Endodermal cell (in vitro differentiated cells): Measurements from ENCODE around the gene ARHGAP35. TPM values are rescaled to one million over a fixed set of nuclear protein-coding genes. Genes with fewer than 3 reads are reported as not detected.
"Not testable (repeated sequence)": the region's sequence is repeated elsewhere in the genome, so short reads cannot be mapped to it uniquely, and the experiment has no call there.

Source experiments
- DNase-seq: peaks from one replicate; pipeline ENCODE4 v3.0.0-alpha.2; 2017
- H3K27ac ChIP-seq: 2 replicates; pipeline ENCODE4 v1.5.1; 2013; ENCODE audit warnings: mild to moderate bottlenecking, low read depth, low read length, moderate library complexity
- H3K27me3 ChIP-seq: 2 replicates; pipeline ENCODE4 v1.6.1; 2013; ENCODE audit warnings: mild to moderate bottlenecking, low read length, moderate library complexity; ENCODE audit not compliant: insufficient read depth, control insufficient read depth, poor library complexity, severe bottlenecking
- H3K36me3 ChIP-seq: 2 replicates; pipeline ENCODE4 v1.7.0; 2013; ENCODE audit warnings: mild to moderate bottlenecking, low read length, moderate library complexity; ENCODE audit not compliant: control insufficient read depth, insufficient read depth
- H3K4me1 ChIP-seq: one replicate; pipeline ENCODE4 v1.7.0; 2013; ENCODE audit warnings: low read length; ENCODE audit not compliant: control insufficient read depth, insufficient read depth
- H3K4me3 ChIP-seq: 2 replicates; pipeline ENCODE4 v1.5.1; 2013; ENCODE audit warnings: mild to moderate bottlenecking, low read length, moderate library complexity
- H3K9ac ChIP-seq: 2 replicates; pipeline ENCODE4 v1.6.1; 2013; ENCODE audit warnings: mild to moderate bottlenecking, low read length, moderate library complexity; ENCODE audit not compliant: poor library complexity, severe bottlenecking; ENCODE audit errors: extremely low read depth
- H3K9me3 ChIP-seq: 2 replicates; pipeline ENCODE4 v1.6.1; 2013; ENCODE audit warnings: mild to moderate bottlenecking, low read length, moderate library complexity; ENCODE audit not compliant: control insufficient read depth
- H3K27ac Mint-ChIP-seq: 2 replicates; pipeline ENCODE4 v1.8.0; 2020; ENCODE audit warnings: mixed read lengths
- H3K27me3 Mint-ChIP-seq: 2 replicates; pipeline ENCODE4 v1.8.0; 2021; ENCODE audit warnings: mild to moderate bottlenecking, mixed read lengths; ENCODE audit not compliant: insufficient read depth
- H3K36me3 Mint-ChIP-seq: 2 replicates; pipeline ENCODE4 v1.8.0; 2020; ENCODE audit warnings: low read depth, mixed read lengths
- H3K4me1 Mint-ChIP-seq: 2 replicates; pipeline ENCODE4 v1.8.0; 2020; ENCODE audit warnings: mixed read lengths
- H3K4me3 Mint-ChIP-seq: 2 replicates; pipeline ENCODE4 v1.8.0; 2020; ENCODE audit warnings: mild to moderate bottlenecking, moderate library complexity, mixed read lengths
- H3K9me3 Mint-ChIP-seq: 2 replicates; pipeline ENCODE4 v1.8.0; 2020; ENCODE audit warnings: mild to moderate bottlenecking, mixed read lengths
- CTCF ChIP-seq: fragments of 200-600 bp; sonication (generic); conservative IDR thresholded peaks from 2 replicates; pipeline ENCODE4 v1.5.0; 2021; ENCODE audit warnings: antibody characterized with exemption, mild to moderate bottlenecking
- WGBS, 2 experiments: methylation state at CpG; one replicate each; pipeline versions ENCODE4 v1.1.5 to v1.1.7; 2013; ENCODE audit warnings: missing lambda C conversion rate in 2 of 2, mixed read lengths in 1 of 2; ENCODE audit not compliant: insufficient coverage in 1 of 2, insufficient read length in 1 of 2; 5-methylcytosine and 5-hydroxymethylcytosine counted together
- total RNA-seq, 2 donors: library from RNA; stranded (reverse); fragmentation: NEBNext Ultra II Directional in 1 of 2; extraction: Animal tissue kit (Norgen Biotek cat#: 25700) in 1 of 2; gene quantifications; 2 replicates in 1 of 2; 3 replicates in 1 of 2; pipeline ENCODE4 v1.2.1, GENCODE V29; 2021

Gene ARHGAP35
- total RNA-seq, 2 donors from 2014 or later = 41.4 to 41.6 TPM

- peaks cover 7% of the 10 kb centered on the region for H3K27me3 Mint-ChIP-seq
- TF ChIP-seq CTCF = no peak
- Histone ChIP-seq H3K36me3 (peaks cover 27% of the 10 kb centered on the region), H3K4me3 (peak overlapping the region; percentile 93), H3K27me3 (no peaks in the 10 kb centered on the region), H3K27ac (peak overlapping the region; percentile 85), H3K4me1 (no peaks in the 10 kb centered on the region), H3K9me3 (no peaks in the 10 kb centered on the region), H3K9ac (peak overlapping the region; percentile 90)
- H3K27ac Mint-ChIP-seq = peak overlapping the region; percentile 93
- peaks cover 11% of the 10 kb centered on the region for H3K4me1 Mint-ChIP-seq
- DNase-seq = peak; percentile 68
- peak overlapping the region; percentile 93 for H3K4me3 Mint-ChIP-seq
- WGBS, 2 experiments = 25 to 30% methylated on average over 5 of the region's 5 CpGs
- H3K9me3 Mint-ChIP-seq = no peaks in the 10 kb centered on the region
- peaks cover 14% of the 10 kb centered on the region for H3K36me3 Mint-ChIP-seq
Observed at GRCh38 chr19:46849610-46850009, 11.2 kb upstream of the ARHGAP35 start.

GRCh38 chr19:46850228-46851203 is 10.3 kb upstream of the ARHGAP35 start, which contains the start of gene AP2S1:
Gene AP2S1, minus strand, starts transcription at chr19:46850846. Its CDS starts 80 bp downstream, at chr19:46850766.
- Histone ChIP-seq H3K4me3 (peak within 1 kb of the TSS; percentile 93), H3K27me3 (no peaks in the 10 kb centered on the region), H3K9me3 (no peaks in the 10 kb centered on the region), H3K9ac (peak within 1 kb of the TSS; percentile 90), H3K36me3 (peaks cover 23% of the 10 kb centered on the region), H3K4me1 (no peaks in the 10 kb centered on the region), H3K27ac (peak within 1 kb of the TSS; percentile 85)
- Mint-ChIP-seq H3K27me3 (peaks cover 13% of the 10 kb centered on the region), H3K4me3 (peak within 1 kb of the TSS; percentile 93), H3K36me3 (peaks cover 12% of the 10 kb centered on the region), H3K4me1 (peaks cover 11% of the 10 kb centered on the region), H3K27ac (peak within 1 kb of the TSS; percentile 93), H3K9me3 (no peaks in the 10 kb centered on the region)
- 0% methylated on average over 14 to 53 of the region's 53 CpGs for WGBS, 2 experiments
- peak; percentile 99 for DNase-seq
- TF ChIP-seq CTCF = no peak

GRCh38 chr19:46852830-46853229 is 8.0 kb upstream of the ARHGAP35 start:
- no peak overlapping the region for H3K4me3 Mint-ChIP-seq
- no peak for TF ChIP-seq CTCF
- peaks cover 2% of the 10 kb centered on the region for H3K36me3 Mint-ChIP-seq
- H3K9me3 ChIP-seq = no peaks in the 10 kb centered on the region
- no peaks in the 10 kb centered on the region for H3K27me3 ChIP-seq
- H3K27ac ChIP-seq = no peak overlapping the region
- no peaks in the 10 kb centered on the region for H3K9me3 Mint-ChIP-seq
- H3K9ac ChIP-seq = no peak overlapping the region
- H3K36me3 ChIP-seq = peaks cover 7% of the 10 kb centered on the region
- H3K4me3 ChIP-seq = no peak overlapping the region
- H3K27ac Mint-ChIP-seq = no peak overlapping the region
- peaks cover 13% of the 10 kb centered on the region for H3K27me3 Mint-ChIP-seq
- DNase-seq = no peak
- H3K4me1 ChIP-seq = no peaks in the 10 kb centered on the region
- WGBS, 2 experiments = 64 to 92% methylated on average over 1 of the region's 1 CpG
- H3K4me1 Mint-ChIP-seq = peaks cover 11% of the 10 kb centered on the region

GRCh38 chr19:46854698-46855097 is 6.1 kb upstream of the ARHGAP35 start:
- H3K4me3 ChIP-seq, H3K4me1 Mint-ChIP-seq, H3K9me3 Mint-ChIP-seq, H3K27ac Mint-ChIP-seq, H3K9me3 ChIP-seq, H3K27me3 ChIP-seq, H3K36me3 Mint-ChIP-seq, H3K36me3 ChIP-seq, H3K4me3 Mint-ChIP-seq, H3K27ac ChIP-seq, H3K9ac ChIP-seq, H3K4me1 ChIP-seq, DNase-seq: not testable (repeated sequence)
- H3K27me3 Mint-ChIP-seq = peaks cover 13% of the 10 kb centered on the region
- 83 to 90% methylated on average over 6 to 8 of the region's 13 CpGs for WGBS, 2 experiments
